Measurements from ENCODE around the gene CD4.

GRCh38 chr12:6824085-6824775 is 34.9 kb downstream of the CD4 start:
- TF ChIP-seq CTCF (IDR thresholded peaks at IDR 0.05) (no peak), POLR2A (IDR thresholded peaks at IDR 0.05; ENCODE audit: low read depth) (no peak), POLR2AphosphoS5 (IDR thresholded peaks at IDR 0.05) (no peak), EP300 (IDR thresholded peaks at IDR 0.05) (no peak)

Measured in esophagus muscularis mucosa (tissue), 4 donors.